GM19351 (cell line): ENCODE data around the gene MET.

Source experiments
- ATAC-seq: cut with Tn5 transposase; IDR thresholded peaks from one replicate; pipeline ENCODE4 v1.9.1; 2021; ENCODE audit warnings: mild to moderate bottlenecking, moderate library complexity; ENCODE audit not compliant: unreplicated experiment

The MET gene

GRCh38 chr7:116780966-116781365 lies 109.0 kb downstream of the MET start:
- ATAC-seq, result no peak

DNA sequence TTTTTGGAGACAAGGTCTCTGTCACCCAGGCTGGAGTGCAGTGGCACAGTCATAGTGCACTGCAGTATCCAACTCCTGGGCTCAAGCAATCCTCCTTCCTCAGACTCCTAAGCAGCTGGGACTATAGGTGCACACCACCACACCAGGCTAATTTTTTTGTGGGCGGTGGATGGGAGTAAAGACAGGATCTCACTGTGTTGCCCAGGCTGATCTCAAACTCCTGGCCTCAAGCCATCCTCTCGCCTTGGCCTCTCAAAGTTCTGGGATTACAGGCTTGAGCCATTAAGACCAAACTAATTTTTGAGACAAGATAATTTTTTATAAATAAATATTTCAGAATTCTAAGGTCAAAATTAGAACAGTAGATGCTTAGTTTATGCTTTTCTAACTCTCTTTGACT lies 109.6 kb downstream of the MET start:
- no peak for ATAC-seq

DNA sequence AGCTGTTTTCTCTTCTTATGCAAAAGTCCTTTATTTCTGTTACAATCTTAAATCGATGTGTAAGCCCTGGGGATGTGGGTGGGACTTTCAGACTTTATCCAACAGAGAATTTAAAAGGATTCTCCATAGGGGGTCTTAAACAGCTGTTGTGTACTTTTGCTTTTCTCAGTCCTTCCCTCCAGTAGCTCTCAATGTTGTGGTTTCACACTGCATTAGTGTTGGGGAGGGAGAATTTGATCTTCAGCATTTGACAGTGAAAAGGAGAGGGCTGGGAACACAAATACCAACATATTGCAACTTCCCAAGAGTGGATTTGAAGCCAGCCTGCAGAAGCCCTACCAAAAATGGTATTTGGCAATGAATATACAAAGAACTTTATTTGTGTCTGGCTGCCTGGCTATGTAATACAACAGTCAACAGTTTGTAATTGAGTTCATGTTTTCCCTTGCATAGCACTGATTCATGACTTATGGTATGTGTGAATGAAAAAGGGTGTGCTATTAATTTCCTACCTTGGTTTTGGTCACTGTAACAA lies 110.2 kb downstream of the MET start:
- ATAC-seq, result no peak

- no peak for ATAC-seq
Measured at GRCh38 chr7:116783666-116784318, 111.8 kb downstream of the MET start.

DNA sequence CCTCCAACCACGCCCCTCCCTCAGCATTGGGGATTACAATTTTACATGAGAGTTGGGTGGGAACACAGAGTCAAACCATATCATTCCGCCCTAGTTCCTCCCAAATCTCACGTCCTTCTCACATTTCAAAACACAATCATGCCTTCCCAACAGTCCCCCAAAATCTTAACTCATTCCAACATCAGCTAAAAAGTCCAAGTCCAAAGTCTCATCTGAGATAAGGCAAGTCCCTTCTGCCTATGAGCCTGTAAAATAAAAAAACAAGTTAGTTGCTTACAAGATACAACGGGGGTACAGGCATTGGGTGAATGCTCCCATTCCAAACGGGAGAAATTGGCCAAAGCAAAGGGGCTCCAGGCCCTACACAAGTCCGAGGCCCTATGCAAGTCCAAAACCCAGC lies 112.7 kb downstream of the MET start:
- no peak for ATAC-seq

DNA sequence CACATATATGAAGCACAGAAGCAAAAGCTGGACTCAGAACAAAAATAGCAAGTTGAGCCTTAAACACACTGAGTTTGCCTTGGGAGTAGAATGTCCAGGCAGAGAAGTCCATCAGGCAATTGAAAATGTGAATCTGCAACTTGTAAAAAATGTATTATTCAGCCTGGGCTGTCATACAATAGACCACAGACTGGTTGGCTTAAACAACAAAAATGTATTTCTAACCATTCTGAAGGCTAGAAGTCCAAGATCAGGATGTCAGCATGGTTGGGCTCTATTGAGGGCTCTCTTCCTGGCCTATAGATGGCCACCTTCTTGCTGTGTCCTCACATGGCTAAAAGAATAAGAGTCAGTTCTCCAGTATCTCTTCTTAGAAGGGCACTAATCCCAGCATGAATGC lies 113.8 kb downstream of the MET start:
- ATAC-seq, result no peak

GRCh38 chr7:116786791-116787443 lies 114.9 kb downstream of the MET start:
- ATAC-seq, result peak; percentile 99

GRCh38 chr7:116787881-116788280 lies 115.9 kb downstream of the MET start:
- no peak for ATAC-seq

- no peak for ATAC-seq
Measured at GRCh38 chr7:116788572-116789197, 116.7 kb downstream of the MET start.

GRCh38 chr7:116790025-116790424 lies 118.0 kb downstream of the MET start:
- ATAC-seq, result no peak

DNA sequence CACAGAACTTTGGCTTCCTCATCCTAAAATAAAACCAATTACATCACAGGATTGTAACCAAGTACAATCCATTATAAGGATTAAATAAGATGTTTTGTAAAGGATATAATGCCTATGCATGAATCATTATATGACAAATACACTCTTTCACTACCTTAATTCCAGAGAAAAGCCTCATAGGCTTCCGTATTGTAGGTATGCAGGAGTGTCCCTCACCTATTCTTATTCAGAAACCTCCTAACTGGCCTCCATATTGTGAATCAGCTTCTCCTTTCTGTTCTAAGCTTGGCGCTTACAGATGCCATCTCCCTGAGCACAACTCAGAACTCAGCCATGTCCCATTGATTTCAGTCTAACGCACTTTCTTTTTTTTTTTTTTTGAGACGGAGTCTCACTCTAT lies 120.8 kb downstream of the MET start:
- ATAC-seq, result no peak

DNA sequence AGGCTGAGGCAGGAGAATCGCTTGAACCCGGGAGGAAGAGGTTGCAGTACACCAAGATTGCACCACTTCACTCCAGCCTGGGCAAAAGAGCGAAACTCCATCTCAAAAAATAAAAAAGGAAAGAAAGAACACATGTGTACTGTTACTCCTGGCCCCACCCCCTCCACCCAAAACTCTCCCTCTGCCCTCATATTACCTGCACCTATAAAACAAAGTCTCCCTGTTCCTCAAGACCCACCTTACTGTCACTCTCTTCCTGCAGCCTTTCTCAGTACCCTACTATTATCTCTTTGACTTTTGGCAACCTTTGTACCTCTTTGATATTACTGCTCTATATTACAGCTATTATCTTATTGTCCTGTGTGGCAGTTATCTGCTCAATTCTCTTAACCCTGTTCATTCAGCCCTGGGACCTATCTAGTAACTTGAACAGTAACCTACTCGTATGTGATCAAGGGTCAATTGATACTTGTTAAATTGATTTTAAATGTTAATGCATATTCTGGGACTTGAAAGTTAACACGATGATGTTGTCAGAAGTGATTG lies 121.9 kb downstream of the MET start:
- no peak for ATAC-seq

- ATAC-seq, result no peak
Measured at GRCh38 chr7:116796471-116796870, 124.5 kb downstream of the MET start.

DNA sequence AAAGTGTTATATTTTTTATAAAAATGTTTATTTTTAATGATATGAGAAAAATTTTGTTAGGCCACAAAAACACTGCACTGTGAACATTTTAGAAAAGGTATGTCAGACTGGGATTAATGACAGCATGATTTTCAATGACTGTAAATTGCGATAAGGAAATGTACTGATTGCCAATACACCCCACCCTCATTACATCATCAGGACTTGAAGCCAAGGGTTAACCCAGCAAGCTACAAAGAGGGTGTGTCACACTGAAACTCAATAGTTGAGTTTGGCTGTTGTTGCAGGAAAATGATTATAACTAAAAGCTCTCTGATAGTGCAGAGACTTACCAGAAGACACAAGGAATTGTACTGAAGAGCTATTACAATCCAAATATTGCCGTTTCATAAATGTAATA lies 125.6 kb downstream of the MET start:
- no peak for ATAC-seq

DNA sequence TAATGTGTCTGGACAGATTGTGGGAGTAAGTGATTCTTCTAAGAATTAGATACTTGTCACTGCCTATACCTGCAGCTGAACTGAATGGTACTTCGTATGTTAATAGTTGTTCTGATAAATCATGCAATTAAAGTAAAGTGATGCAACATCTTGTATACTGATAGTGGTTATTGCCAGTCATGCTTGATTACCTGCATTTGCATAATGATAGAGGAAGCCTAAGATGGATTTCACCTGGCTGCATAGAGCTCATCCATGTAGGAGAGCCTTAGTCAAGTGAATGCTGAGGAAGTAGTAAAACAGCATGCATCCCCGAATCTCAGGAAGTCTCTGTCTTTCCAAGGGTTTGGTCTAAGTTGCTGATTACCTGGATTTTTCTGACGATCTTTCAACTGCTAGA lies 126.2 kb downstream of the MET start:
- ATAC-seq, result no peak

DNA sequence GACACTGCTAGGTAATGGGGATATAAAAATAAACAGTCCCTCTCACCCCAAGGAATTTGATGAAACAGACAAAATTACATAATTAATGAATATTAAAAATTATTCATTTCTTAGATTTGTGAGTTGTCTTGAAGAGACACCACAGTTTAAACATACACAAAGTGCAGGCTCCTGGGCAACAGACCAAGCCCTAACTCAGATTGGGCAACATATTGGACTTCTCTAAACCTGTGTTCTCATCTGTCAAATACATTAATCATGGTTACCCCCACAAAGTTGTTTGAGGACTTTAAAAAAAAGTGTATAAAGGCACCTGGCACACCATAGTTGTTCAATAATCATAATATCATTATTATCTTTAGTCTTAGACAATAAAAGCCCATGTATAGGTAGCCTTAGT lies 127.9 kb downstream of the MET start:
- no peak for ATAC-seq

- no peak for ATAC-seq
Measured at GRCh38 chr7:116800594-116800993, 128.6 kb downstream of the MET start.

GRCh38 chr7:116801092-116801710 lies 129.2 kb downstream of the MET start:
- ATAC-seq, result no peak

DNA sequence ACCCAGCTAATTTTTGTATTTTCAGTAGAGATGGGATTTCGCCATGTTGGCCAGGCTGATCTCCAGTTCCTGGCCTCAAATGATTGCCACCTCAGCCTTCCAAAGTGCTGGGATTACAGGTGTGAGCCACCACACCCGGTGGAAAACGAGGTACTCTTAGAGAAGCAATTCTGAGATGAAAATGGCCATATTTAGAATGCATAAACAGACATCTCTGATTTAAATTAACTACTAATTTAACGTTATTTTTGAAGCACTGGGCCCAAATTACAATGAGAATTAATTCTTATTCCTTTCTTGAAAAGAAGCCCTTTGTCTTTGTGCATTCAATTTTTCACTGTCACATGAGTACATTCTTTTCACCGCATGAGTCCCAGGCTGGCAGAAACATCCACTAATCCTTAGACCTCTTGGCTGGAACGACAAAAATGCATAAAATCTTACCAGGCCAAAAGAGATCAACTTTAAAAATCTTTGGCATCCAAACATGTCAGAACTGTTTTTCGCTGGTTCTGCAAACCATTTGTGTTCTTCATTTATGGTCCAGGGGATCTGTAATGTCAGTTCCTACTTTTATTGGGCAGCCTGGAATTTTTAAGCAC lies 130.2 kb downstream of the MET start:
- ATAC-seq, result no peak

- ATAC-seq, result peak; percentile 87
Measured at GRCh38 chr7:116802746-116803152, 130.8 kb downstream of the MET start.

GRCh38 chr7:116804471-116804870 lies 132.5 kb downstream of the MET start:
- no peak for ATAC-seq
